ENCODE data around the gene CABYR. TPM values are rescaled to one million over a fixed set of nuclear protein-coding genes. Genes with fewer than 3 reads are reported as not detected.

CABYR gene
- total RNA-seq, 1 experiment from 2014 or later, result 5.4 TPM

DNA sequence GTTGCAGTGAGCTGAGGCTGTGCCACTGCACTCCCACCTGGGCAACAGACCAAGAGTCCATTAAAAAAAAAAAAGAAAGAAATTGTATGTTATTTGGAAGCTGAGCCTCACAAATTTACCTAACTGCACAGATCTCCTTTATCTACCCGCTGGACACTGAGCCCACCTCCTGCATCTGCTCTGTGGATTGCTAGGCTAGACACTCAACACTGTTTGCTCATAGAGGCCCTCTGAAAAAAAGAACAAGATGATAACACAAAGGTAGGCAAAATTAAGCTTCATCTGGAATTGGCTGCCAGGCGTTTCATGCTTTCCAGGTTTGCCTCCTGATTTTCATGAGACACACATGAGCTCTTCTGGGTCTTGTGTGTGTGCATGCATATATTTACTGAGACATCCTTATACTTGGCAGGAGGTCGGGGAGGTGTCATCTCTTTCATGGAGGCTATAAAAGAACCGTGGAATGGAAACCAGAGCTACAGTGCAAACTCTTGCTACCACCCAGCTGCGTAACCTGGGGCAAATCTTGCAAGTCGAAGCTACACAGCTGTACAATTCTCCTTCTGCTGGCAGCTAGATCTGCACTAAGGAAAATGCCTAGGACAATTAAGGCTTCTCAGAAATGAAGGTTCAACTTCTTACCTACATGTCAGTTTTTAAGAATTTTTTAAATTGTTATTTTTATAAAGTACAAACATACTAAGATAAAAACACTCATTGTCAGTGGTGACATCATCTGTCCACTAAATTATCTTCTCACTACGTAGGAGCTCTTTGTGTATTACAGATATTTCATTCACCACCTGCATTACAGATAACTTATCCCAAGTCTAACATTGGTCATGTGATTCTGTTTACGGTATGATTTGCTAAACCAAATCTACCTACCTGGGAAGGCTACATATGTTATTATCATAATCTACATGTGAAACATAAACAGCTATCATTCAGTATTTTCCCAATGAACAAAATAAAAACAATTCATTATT, 63.1 kb downstream of the CABYR start:
- TF ChIP-seq EZH2 (IDR thresholded peaks at IDR 0.05; ENCODE audit: low read length, unreplicated experiment), result no peak
- TF ChIP-seq, protein P1, sequence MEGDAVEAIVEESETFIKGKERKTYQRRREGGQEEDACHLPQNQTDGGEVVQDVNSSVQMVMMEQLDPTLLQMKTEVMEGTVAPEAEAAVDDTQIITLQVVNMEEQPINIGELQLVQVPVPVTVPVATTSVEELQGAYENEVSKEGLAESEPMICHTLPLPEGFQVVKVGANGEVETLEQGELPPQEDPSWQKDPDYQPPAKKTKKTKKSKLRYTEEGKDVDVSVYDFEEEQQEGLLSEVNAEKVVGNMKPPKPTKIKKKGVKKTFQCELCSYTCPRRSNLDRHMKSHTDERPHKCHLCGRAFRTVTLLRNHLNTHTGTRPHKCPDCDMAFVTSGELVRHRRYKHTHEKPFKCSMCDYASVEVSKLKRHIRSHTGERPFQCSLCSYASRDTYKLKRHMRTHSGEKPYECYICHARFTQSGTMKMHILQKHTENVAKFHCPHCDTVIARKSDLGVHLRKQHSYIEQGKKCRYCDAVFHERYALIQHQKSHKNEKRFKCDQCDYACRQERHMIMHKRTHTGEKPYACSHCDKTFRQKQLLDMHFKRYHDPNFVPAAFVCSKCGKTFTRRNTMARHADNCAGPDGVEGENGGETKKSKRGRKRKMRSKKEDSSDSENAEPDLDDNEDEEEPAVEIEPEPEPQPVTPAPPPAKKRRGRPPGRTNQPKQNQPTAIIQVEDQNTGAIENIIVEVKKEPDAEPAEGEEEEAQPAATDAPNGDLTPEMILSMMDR (conservative IDR thresholded peaks at IDR 0.05; ENCODE audit: low read depth, low read length), result no peak
- no peak for TF ChIP-seq EZH2phosphoT487 (IDR thresholded peaks at IDR 0.05; ENCODE audit: borderline replicate concordance, low read length)
- Histone ChIP-seq H3K9ac (ENCODE audit: low read length) (no peak overlapping the region), H3K4me1 (ENCODE audit: insufficient read depth, low read length) (no peaks in the 10 kb centered on the region), H3K79me2 (ENCODE audit: low read length) (no peaks in the 10 kb centered on the region), H3K27me3 (ENCODE audit: low read length) (no peaks in the 10 kb centered on the region), H3K27ac (ENCODE audit: low read length) (no peak overlapping the region), H2AFZ (ENCODE audit: low read length) (no peak overlapping the region), H3K9me3 (ENCODE audit: low read length) (no peaks in the 10 kb centered on the region), H3K36me3 (ENCODE audit: low read depth, low read length) (0 out of 2 replicates have a peak, but pooled peaks cover 3% of the 10 kb centered on the region), H3F3A (ENCODE audit: low read length, unreplicated experiment) (no peaks in the 10 kb centered on the region), H3K4me3 (ENCODE audit: low read length) (no peak overlapping the region), H3K9me2 (replicated peaks; ENCODE audit: low read length) (no peaks in the 10 kb centered on the region), H4K20me1 (ENCODE audit: low read length) (no peaks in the 10 kb centered on the region), H3K4me2 (ENCODE audit: low read length) (no peak overlapping the region)
- no peak for ATAC-seq
- intact Hi-C loops (cut with micrococcal nuclease), result no loop called here
- CTCF ChIA-PET, result no interaction called here
- POLR2A ChIA-PET (ENCODE audit: unreplicated experiment), result no interaction called here
- DNase-seq, result no peak
- BruUV-seq (replicated peaks), result no TSS peak

DNA sequence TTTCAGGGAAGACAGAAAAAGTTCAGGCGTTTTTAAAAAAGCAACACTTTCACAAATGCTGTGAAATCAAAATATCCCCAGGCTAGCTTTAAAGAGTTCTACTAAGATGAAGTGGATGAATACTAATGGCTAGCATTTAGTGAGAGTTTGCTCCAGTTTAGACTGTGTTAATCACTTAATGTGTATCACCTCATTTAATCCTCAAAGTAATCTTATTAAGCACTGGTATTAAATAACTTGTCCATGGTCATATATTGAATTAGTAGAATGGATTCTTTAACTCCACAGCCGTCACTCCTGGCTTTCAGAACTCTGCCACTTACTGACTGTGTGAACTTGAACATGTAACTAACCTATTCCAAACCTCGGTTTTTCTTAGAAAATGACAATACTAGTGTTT, 66.0 kb downstream of the CABYR start:
- no peak for ATAC-seq
- Histone ChIP-seq H3K79me2 (ENCODE audit: low read length) (no peaks in the 10 kb centered on the region; the same call in 1 of the 2 replicates), H3K27ac (ENCODE audit: low read length) (no peak overlapping the region), H3K9ac (ENCODE audit: low read length) (no peak overlapping the region), H4K20me1 (ENCODE audit: low read length) (no peaks in the 10 kb centered on the region), H3K4me3 (ENCODE audit: low read length) (no peak overlapping the region), H3K4me2 (ENCODE audit: low read length) (no peak overlapping the region), H3K9me2 (replicated peaks; ENCODE audit: low read length) (no peaks in the 10 kb centered on the region), H3K27me3 (ENCODE audit: low read length) (no peaks in the 10 kb centered on the region), H3K4me1 (ENCODE audit: insufficient read depth, low read length) (peaks cover 15% of the 10 kb centered on the region; the same call in 1 of the 2 replicates), H3K9me3 (ENCODE audit: low read length) (no peaks in the 10 kb centered on the region), H3K36me3 (ENCODE audit: low read depth, low read length) (0 out of 2 replicates have a peak, but pooled peaks cover 3% of the 10 kb centered on the region), H2AFZ (ENCODE audit: low read length) (no peak overlapping the region), H3F3A (ENCODE audit: low read length, unreplicated experiment) (no peaks in the 10 kb centered on the region)
- intact Hi-C loops (cut with micrococcal nuclease), result no loop called here
- POLR2A ChIA-PET (ENCODE audit: unreplicated experiment), result no interaction called here
- CTCF ChIA-PET, result no interaction called here
- DNase-seq, result no peak
- TF ChIP-seq EZH2 (IDR thresholded peaks at IDR 0.05; ENCODE audit: low read length, unreplicated experiment) (no peak), EZH2phosphoT487 (IDR thresholded peaks at IDR 0.05; ENCODE audit: borderline replicate concordance, low read length) (no peak)
- TF ChIP-seq, protein P1 (conservative IDR thresholded peaks at IDR 0.05; ENCODE audit: low read depth, low read length), result no peak
- BruUV-seq (replicated peaks), result no TSS peak

Data from PC-3 (cell line).